Activated naive CD8-positive, alpha-beta T cell (primary cell): Measurements from ENCODE around the gene RPP25L.
A peak's percentile ranks its signal among the peaks of the same experiment; 100 is the strongest.

Experiments used
- H3K27ac Mint-ChIP-seq: one replicate; pipeline ENCODE4 v1.8.0; 2021; ENCODE audit warnings: mixed read lengths
- H3K27me3 Mint-ChIP-seq: one replicate; pipeline ENCODE4 v1.8.0; 2021; ENCODE audit warnings: mixed read lengths
- H3K36me3 Mint-ChIP-seq: one replicate; pipeline ENCODE4 v1.8.0; 2021; ENCODE audit warnings: mixed read lengths
- H3K4me1 Mint-ChIP-seq: one replicate; pipeline ENCODE4 v1.8.0; 2021; ENCODE audit warnings: low read depth, mixed read lengths
- H3K4me3 Mint-ChIP-seq: one replicate; pipeline ENCODE4 v1.8.0; 2021; ENCODE audit warnings: mild to moderate bottlenecking, mixed read lengths
- H3K9me3 Mint-ChIP-seq: one replicate; pipeline ENCODE4 v1.8.0; 2021; ENCODE audit warnings: low read depth, mixed read lengths

RPP25L gene

DNA sequence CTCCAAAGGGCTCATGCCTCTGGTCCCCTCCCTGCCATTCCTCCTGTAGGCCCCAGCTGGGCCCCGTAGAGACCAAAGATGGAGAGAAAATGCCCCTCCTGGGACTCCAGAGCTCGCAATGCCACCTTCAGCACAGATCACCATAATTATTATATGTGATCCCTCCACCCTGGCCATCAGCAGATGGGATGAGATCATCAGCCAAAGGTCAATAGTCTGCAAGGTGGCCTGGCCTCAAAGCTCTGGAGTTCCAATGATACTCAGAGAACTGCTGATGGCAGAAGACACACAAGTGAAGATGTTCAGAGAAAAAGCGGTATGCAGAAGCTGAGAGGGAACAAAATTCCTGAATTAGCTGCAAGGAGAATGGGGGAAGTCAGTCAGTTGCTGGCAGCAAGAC, 5.0 kb downstream of the RPP25L start:
- Mint-ChIP-seq H3K27me3 (peaks cover 5% of the 10 kb centered on the region), H3K27ac (no peak overlapping the region), H3K4me3 (no peak overlapping the region), H3K9me3 (no peaks in the 10 kb centered on the region), H3K36me3 (peaks cover 3% of the 10 kb centered on the region), H3K4me1 (peaks cover 13% of the 10 kb centered on the region)

- peaks cover 7% of the 10 kb centered on the region for H3K27me3 Mint-ChIP-seq
Measured at GRCh38 chr9:34606190-34606589, 5.7 kb downstream of the RPP25L start.

GRCh38 chr9:34603610-34604231, 8.2 kb downstream of the RPP25L start:
- H3K9me3 Mint-ChIP-seq, result no peaks in the 10 kb centered on the region
- H3K4me3 Mint-ChIP-seq, result no peak overlapping the region
- H3K36me3 Mint-ChIP-seq, result no peaks in the 10 kb centered on the region
- no peaks in the 10 kb centered on the region for H3K4me1 Mint-ChIP-seq
- peaks cover 7% of the 10 kb centered on the region for H3K27me3 Mint-ChIP-seq
- H3K27ac Mint-ChIP-seq, result no peak overlapping the region

More at GRCh38 chr9:34606190-34606589, 5.7 kb downstream of the RPP25L start:
- Mint-ChIP-seq H3K4me3 (no peak overlapping the region), H3K9me3 (no peaks in the 10 kb centered on the region), H3K27ac (no peak overlapping the region), H3K4me1 (peaks cover 9% of the 10 kb centered on the region), H3K36me3 (peaks cover 3% of the 10 kb centered on the region)

- no peaks in the 10 kb centered on the region for H3K36me3 Mint-ChIP-seq
- H3K4me3 Mint-ChIP-seq, result no peak overlapping the region
- H3K4me1 Mint-ChIP-seq, result no peaks in the 10 kb centered on the region
- no peak overlapping the region for H3K27ac Mint-ChIP-seq
- H3K9me3 Mint-ChIP-seq, result no peaks in the 10 kb centered on the region
- H3K27me3 Mint-ChIP-seq, result peaks cover 12% of the 10 kb centered on the region
Measured at GRCh38 chr9:34601937-34602573, 9.8 kb downstream of the RPP25L start.

DNA sequence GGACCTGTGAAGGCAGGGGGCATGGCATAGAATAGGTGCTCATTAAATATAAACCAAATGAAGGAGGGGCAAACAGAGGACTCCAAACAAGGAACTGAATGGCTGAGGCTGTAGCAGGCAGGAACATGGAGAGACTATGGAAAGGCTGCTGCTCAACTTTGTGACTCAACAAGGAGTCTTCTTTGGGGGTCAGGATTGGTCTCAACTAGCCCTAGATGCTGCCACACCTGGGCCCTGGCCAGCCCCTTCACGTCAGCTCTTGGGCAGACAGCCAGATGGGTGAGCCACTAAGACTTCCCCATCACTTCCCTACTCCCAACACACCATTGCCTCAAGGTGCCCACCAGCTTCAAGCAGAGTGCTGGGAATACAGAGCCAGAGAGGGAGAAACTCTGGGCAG, 11.0 kb downstream of the RPP25L start:
- H3K4me1 Mint-ChIP-seq, result no peaks in the 10 kb centered on the region
- no peaks in the 10 kb centered on the region for H3K9me3 Mint-ChIP-seq

DNA sequence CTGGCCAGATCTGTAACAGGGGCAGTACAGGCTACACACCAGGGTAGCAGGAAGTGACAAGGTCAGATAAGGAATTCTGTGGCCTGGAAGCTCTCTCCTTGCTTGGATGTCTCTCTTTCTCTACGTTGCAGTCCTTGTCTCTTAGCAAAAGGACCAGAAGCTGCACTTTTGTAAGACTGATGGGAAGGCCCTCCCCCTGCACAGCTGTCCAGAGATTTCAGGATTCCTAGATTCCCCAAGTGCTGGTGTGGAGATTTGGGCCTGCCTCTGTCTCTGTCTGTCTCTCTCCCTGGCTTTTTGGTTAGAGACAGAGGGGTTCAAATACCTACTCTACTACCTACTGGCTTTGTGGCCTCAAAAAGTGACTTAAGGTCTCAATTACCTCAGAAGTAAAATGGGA, 12.4 kb downstream of the RPP25L start:
- no peaks in the 10 kb centered on the region for H3K4me1 Mint-ChIP-seq
- H3K9me3 Mint-ChIP-seq, result no peaks in the 10 kb centered on the region
- no peak overlapping the region for H3K27ac Mint-ChIP-seq
- H3K4me3 Mint-ChIP-seq, result no peak overlapping the region
- peaks cover 17% of the 10 kb centered on the region for H3K27me3 Mint-ChIP-seq
- H3K36me3 Mint-ChIP-seq, result no peaks in the 10 kb centered on the region

More for the DNA sequence above, 11.0 kb downstream of the RPP25L start:
- Mint-ChIP-seq H3K27me3 (peaks cover 19% of the 10 kb centered on the region), H3K27ac (no peak overlapping the region), H3K36me3 (no peaks in the 10 kb centered on the region), H3K4me3 (no peak overlapping the region)

GRCh38 chr9:34594177-34594576, 17.7 kb downstream of the RPP25L start:
- Mint-ChIP-seq H3K4me3 (no peak overlapping the region), H3K9me3 (no peaks in the 10 kb centered on the region), H3K27ac (no peak overlapping the region), H3K4me1 (peaks cover 24% of the 10 kb centered on the region), H3K27me3 (peaks cover 29% of the 10 kb centered on the region), H3K36me3 (no peaks in the 10 kb centered on the region)

- H3K4me1 Mint-ChIP-seq, result peaks cover 33% of the 10 kb centered on the region
- H3K27ac Mint-ChIP-seq, result no peak overlapping the region
- H3K27me3 Mint-ChIP-seq, result peaks cover 38% of the 10 kb centered on the region
- no peaks in the 10 kb centered on the region for H3K9me3 Mint-ChIP-seq
- H3K4me3 Mint-ChIP-seq, result peak overlapping the region; percentile 83
- H3K36me3 Mint-ChIP-seq, result no peaks in the 10 kb centered on the region
Measured at GRCh38 chr9:34592895-34593601, 18.8 kb downstream of the RPP25L start.

- no peak overlapping the region for H3K27ac Mint-ChIP-seq
- H3K4me3 Mint-ChIP-seq, result peak overlapping the region; percentile 83
- no peaks in the 10 kb centered on the region for H3K9me3 Mint-ChIP-seq
- H3K27me3 Mint-ChIP-seq, result peaks cover 40% of the 10 kb centered on the region
- H3K4me1 Mint-ChIP-seq, result peaks cover 33% of the 10 kb centered on the region
- no peaks in the 10 kb centered on the region for H3K36me3 Mint-ChIP-seq
Measured at GRCh38 chr9:34591917-34592866, 19.7 kb downstream of the RPP25L start.

- no peak overlapping the region for H3K27ac Mint-ChIP-seq
- no peaks in the 10 kb centered on the region for H3K9me3 Mint-ChIP-seq
- peaks cover 44% of the 10 kb centered on the region for H3K27me3 Mint-ChIP-seq
- peaks cover 33% of the 10 kb centered on the region for H3K4me1 Mint-ChIP-seq
- peak overlapping the region; percentile 83 for H3K4me3 Mint-ChIP-seq
- no peaks in the 10 kb centered on the region for H3K36me3 Mint-ChIP-seq
Measured at GRCh38 chr9:34591248-34591916, 20.5 kb downstream of the RPP25L start.

DNA sequence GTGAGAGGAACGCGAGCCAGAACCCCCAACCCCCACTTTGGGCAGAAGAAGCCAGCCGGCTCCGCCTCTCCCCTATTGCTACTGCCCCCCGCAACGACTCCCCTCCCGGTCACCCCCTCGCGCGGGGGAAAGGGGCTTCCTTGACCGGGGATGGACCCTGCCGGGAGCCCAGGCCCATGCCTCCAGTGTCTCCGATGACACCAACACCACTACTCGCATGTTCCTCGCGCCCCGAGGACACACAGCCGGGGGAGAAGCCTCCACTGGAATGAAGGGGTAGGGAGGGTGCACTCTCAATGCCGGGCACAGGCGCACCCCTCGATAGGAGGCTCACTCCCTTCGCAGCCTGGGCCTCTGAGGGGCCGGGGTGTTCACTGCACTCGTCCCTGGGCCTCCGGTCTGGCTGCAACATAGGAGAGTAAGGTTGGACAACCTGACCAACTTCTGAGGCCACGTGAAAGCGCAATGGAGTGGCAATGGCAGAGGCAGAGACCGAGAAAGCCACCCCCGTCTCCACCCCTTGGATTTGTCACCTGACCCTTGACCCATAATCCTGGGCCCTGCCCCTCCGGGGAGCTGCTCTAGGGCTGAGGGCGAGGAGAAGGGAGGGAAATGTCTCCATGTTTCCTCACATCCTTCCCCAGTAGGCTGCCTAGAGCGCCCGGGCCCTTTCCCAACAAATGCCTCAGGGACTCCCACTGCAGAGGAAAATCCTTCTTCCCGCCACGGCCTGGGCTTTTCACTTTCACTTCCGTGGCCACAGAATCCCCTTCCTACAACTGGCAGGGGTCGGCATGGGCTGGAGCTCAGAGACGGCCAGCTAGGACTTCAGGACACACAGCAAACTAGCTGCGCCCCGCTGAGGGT, 21.3 kb downstream of the RPP25L start:
- Mint-ChIP-seq H3K36me3 (no peaks in the 10 kb centered on the region), H3K4me1 (peaks cover 33% of the 10 kb centered on the region), H3K27ac (no peak overlapping the region), H3K4me3 (peak overlapping the region; percentile 83), H3K9me3 (no peaks in the 10 kb centered on the region), H3K27me3 (peaks cover 46% of the 10 kb centered on the region)

GRCh38 chr9:34589636-34590380, 22.1 kb downstream of the RPP25L start, which contains the start of gene CNTFR:
TSS of gene CNTFR (minus strand) at chr9:34589724. CDS start at chr9:34568981, 20,743 bp downstream.
- peak within 1 kb of the TSS; percentile 28 for H3K27ac Mint-ChIP-seq
- H3K9me3 Mint-ChIP-seq, result no peaks in the 10 kb centered on the region
- H3K4me3 Mint-ChIP-seq, result peak within 1 kb of the TSS; percentile 83
- peaks cover 33% of the 10 kb centered on the region for H3K4me1 Mint-ChIP-seq
- H3K36me3 Mint-ChIP-seq, result no peaks in the 10 kb centered on the region
- peaks cover 46% of the 10 kb centered on the region for H3K27me3 Mint-ChIP-seq
